GM12892 (cell line): ENCODE data around the gene RMND5B.

Source experiments
- POLR2A ChIP-seq: IDR thresholded peaks from 2 replicates; pipeline ENCODE4 v1.6.1; 2011; ENCODE audit warnings: low read depth, low read length, control low read depth
- POLR2AphosphoS5 ChIP-seq: IDR thresholded peaks from 2 replicates; pipeline ENCODE4 v1.6.1; 2011; ENCODE audit warnings: low read depth, low read length, control low read depth
- TAF1 ChIP-seq: IDR thresholded peaks from 2 replicates; pipeline ENCODE4 v1.6.1; 2011; ENCODE audit warnings: low read depth, mild to moderate bottlenecking, control low read depth, low read length, borderline replicate concordance

GRCh38 chr5:178137991-178138390 is 7.2 kb downstream of the RMND5B start:
- no peak for TF ChIP-seq POLR2AphosphoS5
- TF ChIP-seq TAF1 = no peak
- no peak for TF ChIP-seq POLR2A
